HG03108 (cell line): ENCODE measurements around the gene USP35.
"Not testable (repeated sequence)": the region's sequence is repeated elsewhere in the genome, so short reads cannot be mapped to it uniquely, and the experiment has no call there.

ENCODE experiments used
- ATAC-seq: cut with Tn5 transposase; IDR thresholded peaks from one replicate; pipeline ENCODE4 v1.9.1; 2021; ENCODE audit warnings: moderate library complexity; ENCODE audit not compliant: unreplicated experiment

The USP35 gene

DNA sequence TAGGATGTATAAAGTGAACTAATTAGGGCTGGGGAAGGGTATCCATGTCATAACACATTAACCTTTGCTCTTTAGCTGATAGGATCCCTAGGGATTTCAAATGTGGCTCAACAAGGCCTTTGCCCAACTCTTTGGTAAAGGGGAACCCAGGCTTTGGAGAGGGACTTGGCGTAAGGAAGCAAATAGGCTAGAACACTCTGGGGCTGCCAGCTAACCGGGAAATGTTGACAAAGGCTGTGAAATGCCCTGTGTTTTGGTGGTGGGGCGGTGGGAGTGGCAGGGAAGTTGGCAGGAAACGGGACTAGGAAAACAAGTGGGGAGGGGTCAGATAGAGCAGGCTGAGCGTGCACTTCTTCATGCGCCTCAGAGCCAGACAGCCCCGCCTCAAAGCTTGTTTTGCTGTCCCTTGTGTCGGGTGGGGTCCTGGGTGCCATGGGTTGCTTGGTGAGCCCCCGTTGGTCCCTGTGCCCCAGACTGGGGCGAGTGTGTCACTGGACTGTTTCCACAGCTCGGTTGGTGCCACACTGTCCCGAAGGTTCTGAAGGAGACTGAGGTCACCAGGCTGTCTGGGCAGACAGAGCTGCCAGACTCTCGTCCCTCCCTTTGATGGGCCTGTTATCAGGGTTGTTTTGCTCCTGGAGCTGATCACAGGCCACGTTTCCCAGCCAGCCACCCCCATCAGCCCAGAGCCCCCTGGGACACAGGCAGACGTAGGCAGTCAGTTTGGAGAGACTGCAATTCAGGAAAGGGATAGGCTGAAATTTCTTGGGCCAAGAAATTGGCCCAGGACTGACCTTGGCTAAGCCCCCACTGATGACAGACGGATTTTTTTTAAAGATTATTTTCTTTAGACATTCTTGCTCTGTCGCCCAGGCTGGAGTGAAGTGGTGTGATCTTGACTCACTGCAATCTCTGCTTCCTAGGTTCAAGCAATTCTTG lies 19.9 kb upstream of the USP35 start:
- ATAC-seq = no peak

DNA sequence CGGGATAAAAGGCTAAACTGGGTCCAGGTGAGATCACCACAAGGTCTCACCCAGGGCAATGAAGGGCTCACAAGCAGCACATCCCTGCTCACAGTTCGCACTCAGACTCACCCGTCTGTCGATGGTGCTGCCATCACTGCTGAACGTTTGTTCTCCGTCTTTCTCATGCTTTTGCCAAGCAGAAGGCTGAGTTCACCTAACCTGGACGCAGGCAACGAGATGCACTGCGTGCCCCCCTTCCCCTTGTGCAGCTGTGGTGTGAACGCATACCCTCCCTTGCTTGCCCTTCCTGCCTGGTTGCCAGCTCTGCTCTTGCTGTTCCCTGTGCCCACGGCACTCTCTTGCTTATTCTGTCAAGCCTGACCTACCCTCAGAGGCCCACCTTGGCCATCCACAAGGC lies 18.3 kb upstream of the USP35 start:
- no peak for ATAC-seq

GRCh38 chr11:78170874-78171549 lies 17.7 kb upstream of the USP35 start:
- no peak for ATAC-seq

DNA sequence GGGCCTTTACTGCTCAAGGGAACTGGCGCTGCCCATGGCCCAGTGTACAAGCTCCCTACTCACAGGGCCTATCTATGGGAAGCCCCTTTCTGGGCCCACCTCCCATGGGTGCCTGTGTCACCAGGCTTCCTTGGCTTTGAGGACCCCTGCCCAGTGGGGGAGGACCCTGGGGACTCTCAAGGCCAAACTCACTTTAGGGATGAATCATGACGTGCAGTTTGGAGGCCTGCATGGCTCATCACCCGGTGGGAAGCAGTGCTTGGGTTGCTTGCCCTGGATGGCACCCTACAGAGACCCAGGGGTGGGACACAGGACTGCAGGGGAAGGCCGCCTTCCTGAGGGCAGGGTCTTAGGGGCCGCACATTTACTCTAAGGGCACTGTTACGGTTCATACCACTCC lies 16.8 kb upstream of the USP35 start:
- ATAC-seq = no peak

DNA sequence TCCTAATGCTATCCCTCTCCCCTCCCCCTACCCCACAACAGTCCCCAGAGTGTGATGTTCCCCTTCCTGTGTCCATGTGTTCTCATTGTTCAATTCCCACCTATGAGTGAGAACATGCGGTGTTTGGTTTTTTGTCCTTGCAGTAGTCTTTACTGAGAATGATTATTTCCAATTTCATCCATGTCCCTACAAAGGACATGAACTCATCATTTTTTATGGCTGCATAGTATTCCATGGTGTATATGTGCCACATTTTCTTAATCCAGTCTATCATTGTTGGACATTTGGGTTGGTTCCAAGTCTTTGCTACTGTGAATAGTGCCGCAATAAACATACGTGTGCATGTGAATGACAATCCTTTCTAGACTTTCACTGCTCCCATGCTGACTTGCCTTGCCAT lies 12.9 kb upstream of the USP35 start:
- ATAC-seq = not testable (repeated sequence)

DNA sequence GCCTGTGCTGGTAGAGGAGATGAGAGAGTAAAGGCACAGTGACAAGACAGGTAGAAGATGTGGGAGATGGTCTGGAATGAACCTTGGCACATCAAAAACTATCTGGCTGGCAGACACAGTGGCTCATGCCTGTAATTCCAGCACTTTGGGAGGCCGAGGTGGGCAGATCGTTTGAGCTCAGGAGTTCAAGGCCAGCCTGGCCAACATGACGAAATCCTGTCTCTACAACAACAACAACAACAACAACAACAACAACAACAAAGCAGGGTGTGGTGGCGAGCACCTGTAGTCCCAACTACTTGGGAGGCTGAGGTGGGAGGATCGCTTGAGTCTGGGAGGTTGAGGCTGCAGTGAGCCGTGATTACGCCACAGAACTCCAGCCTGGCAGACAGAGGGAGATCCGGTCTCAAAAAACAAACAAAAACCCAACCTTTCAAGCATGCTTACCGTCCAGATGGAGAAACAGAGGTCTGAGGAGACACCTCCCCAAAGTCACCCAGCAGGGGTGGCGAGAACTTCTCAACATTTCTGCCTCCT lies 12.0 kb upstream of the USP35 start:
- ATAC-seq = no peak

DNA sequence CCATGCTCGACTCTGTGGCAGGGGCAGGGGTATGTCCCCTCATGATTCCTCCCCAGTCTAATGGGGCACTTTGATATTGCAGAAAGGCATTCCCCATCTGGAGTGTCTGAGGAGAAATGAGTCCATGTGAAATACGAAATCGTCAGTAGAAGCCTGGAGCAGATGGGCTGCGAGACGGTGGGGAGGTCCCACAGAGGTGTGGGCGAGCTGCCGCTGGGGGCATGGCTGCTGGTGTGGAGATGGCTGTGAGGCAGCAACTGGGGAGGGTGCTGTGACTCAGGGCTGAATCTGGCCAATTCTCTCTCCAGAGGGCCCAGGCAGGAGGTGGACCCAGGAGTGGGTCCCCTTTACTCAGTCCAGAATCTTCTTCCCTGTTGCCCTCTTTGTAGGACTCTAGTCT lies 11.5 kb upstream of the USP35 start:
- no peak for ATAC-seq

GRCh38 chr11:78179459-78180071 lies 9.2 kb upstream of the USP35 start:
- no peak for ATAC-seq

DNA sequence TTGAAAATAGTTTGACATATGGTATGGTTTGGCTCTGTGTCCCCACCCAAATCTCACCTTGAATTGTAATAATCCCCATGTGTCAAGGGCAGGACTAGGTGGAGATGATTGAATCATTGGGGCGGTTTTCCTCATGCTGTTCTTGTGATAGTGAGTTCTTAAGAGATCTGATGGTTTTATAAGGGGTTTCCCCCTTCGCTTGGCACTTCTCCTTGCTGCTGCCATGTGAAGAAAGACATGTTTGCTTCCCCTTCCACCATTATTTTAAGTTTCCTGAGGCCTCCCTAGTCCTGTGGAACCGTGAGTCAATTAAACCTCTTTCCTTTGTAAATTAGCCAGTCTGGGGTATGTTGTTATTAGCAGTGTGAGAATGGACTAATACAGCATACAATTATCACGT lies 8.0 kb upstream of the USP35 start:
- no peak for ATAC-seq

DNA sequence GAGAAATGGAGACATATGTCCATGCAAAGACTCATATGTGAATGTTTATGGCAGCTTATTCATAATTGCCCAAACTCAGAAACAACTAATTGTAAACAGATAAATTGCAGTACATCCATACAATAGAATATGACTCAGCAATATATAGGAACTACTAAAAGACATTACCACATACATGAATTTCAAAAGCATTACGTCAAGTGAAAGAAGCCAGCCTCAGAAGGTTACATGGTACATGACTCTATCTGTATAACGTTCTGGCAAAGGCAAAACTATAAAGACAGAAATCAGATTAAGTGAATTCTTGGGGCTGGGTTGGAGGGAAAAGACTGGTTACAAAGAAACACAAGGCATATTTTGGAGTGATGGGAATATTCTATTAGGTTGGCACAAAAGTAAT lies 7.5 kb upstream of the USP35 start:
- ATAC-seq = no peak

DNA sequence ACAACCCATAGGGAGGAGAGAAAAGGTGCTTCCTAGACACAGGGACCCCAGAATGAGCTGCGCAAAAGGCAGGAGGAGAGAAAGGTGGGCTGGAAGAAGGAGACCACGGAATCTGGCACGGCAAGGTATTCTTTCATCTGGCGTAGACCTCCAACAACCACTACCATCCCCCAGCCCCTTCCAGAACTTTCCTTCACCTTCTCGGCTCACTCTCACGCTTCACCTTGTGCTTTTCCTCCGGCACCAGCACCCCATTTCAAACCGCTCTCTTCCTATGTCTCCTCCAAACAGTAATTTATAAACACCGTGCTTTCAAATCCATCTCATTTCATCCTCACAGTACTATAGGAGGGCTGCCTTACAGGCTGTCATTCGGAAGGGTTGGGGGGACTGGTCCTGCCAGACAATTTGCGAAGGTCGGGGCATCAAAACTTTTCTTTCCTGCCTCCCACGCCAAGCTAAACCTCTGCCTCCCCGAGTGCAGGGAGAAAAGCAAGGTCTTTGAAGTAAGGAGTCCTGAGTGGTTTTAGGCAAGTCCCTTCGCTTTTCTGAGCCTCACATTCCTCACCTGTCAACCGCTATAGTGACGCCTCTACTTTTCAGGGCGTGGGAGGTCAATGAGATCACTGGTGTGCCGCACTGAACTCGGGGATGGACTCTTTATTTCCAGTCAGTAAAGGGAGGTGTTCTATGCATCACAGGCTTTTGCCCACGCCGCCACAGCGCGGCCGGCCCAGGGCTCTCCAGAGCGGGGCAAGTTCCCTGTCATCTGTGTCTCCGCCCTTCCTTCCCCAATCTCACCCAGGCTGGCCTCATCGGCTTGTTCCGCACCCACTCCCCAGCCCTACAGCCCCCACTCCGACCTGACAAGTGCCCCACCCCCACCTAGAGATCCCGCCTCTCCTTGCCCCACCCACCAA lies 1.1 kb upstream of the USP35 start:
- ATAC-seq = peak; percentile 9

- no peak for ATAC-seq
Observed at GRCh38 chr11:78189174-78189724, 530 bp downstream of the USP35 start.

DNA sequence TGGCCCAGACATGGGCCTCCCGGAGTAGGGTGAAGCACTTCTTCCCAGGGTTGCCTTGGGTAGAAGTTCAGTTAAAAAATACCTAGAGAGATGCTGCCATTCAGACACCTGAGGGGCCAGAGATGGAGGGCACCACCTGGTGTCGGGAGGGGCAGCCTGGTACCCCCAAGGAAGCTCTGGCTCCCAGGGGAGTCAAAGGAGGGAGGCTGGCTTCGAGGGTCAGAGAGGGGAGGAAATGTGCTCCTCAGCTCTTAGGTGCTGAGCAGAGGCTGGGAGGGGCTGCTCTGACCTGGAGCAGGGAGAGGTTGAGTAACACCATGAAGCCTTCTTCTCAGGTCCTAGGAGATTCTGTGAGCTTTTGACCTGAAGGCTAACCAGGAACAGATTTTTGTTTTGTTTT lies 1.1 kb downstream of the USP35 start:
- no peak for ATAC-seq

DNA sequence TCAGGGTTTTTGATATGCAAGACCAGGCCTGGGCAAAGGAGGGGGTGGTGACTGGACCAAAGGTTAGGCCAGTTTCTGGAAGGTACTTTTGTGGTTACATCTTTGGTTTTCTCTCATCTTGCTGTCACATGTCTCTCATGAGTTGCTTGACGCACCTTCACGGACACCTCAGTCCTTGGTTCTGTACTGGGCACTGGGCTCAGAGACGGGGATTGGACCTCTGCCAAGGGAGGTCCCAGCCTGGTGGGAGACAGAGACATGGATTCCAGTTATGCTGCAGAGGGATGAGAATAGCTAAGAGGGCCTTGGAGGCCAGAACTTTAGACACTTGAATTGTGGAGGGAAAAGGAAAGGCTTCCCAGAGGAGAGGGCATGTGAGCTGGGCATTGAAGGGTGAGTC lies 1.7 kb downstream of the USP35 start:
- no peak for ATAC-seq

GRCh38 chr11:78190871-78191538 lies 2.3 kb downstream of the USP35 start:
- ATAC-seq = no peak

DNA sequence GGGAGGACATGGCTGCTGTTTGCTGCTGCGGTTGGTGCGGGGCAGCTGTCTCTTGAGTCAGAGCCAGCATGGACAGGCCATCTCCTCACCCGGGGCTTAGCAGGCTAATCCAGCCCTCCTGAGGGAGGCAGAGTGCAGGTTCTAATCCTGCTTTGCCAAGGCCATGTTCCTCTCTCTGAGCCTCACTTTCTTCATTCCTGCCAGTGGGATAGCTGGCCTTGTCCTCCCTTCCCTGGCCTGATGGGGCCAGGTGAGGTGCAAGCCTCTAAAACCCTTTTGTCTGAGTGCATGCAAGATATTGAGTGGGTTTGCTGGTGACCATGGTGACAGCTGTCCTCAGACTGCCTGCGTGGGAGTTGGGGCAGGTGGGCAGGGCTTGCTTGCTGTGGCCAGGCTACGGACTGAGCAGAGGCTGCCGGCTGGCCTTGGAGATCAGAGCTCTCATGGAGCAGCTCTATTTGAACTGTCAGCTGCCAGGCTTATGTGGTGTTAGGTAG lies 3.6 kb downstream of the USP35 start:
- ATAC-seq = no peak

DNA sequence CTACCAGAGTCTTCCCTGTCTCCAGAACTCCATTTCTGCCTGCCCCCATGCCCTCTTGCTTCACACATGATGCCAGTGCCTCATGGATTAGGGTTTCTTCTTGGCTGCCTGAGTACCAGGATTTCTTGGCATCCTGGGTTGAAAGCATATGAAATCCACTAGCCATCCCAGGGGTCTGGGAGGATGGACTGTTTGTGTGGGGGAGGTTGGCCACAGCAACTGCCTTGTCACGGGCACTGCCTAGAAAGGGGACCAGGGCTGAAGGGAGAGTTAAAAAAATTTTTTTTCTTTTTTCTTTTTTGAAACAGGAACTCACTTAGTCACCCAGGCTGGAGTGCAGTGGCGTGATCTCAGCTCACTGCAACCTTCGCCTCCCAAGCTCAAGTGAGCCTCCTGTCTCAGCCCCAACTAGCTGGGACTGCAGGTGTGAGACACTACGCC lies 4.2 kb downstream of the USP35 start:
- no peak for ATAC-seq

DNA sequence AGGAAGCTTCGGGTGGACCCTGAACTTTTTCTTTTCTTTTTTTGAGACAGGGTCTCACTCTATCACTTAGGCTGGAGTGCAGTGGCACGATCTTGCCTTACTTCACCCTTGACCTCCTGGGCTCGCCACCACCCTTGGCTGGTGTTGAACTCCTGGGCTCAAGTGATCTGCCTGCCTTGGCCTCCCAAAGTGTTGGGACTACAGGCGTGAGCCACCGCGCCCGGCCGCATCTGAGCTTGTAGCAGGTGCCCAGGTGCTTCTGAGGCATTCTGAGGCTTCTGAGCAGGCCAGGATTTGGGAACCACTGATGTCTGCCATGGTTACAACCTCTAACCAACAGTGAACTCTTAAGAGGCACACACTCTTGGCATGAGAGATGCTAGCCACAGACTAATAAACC lies 5.1 kb downstream of the USP35 start:
- ATAC-seq = no peak

- ATAC-seq = no peak
Observed at GRCh38 chr11:78194490-78194889, 5.8 kb downstream of the USP35 start.
